ENCODE data around the gene PHF11.

The PHF11 gene

GRCh38 chr13:49571299-49572240, 75.8 kb downstream of the PHF11 start:
- H3K36me3 ChIP-seq (ENCODE audit: insufficient read depth, low read length): peaks cover 18% of the 10 kb centered on the region

More at GRCh38 chr13:49571299-49572240, 75.8 kb downstream of the PHF11 start:
- H3K9me2 ChIP-seq (ENCODE audit: low read depth, low read length): no peaks in the 10 kb centered on the region
- TF ChIP-seq EZH2 (IDR thresholded peaks at IDR 0.05; ENCODE audit: borderline replicate concordance, low read length) (no peak), CTCF (IDR thresholded peaks at IDR 0.05; ENCODE audit: low read length) (no peak)
- H3F3A ChIP-seq (ENCODE audit: insufficient read depth, low read length): no peaks in the 10 kb centered on the region
- H3K4me1 ChIP-seq (ENCODE audit: insufficient read depth, low read length, severe bottlenecking): peaks cover 23% of the 10 kb centered on the region
- H3K27ac ChIP-seq (ENCODE audit: low read depth, low read length, poor library complexity, severe bottlenecking): no peak overlapping the region
- H3K27me3 ChIP-seq (ENCODE audit: insufficient read depth, low read length): no peaks in the 10 kb centered on the region
- H3K9ac ChIP-seq (ENCODE audit: low read length): no peak overlapping the region
- no peak overlapping the region for H3K4me3 ChIP-seq (ENCODE audit: low read depth, low read length, poor library complexity, severe bottlenecking)
- H3K79me2 ChIP-seq (ENCODE audit: insufficient read depth, low read length): 0 out of 2 replicates have a peak, but pooled peaks cover 11% of the 10 kb centered on the region
- no peaks in the 10 kb centered on the region for H3K9me3 ChIP-seq (ENCODE audit: low read length)
- no peaks in the 10 kb centered on the region for H4K20me1 ChIP-seq (ENCODE audit: insufficient read depth, low read length)
- no peak overlapping the region for H3K4me2 ChIP-seq (ENCODE audit: low read length)
- H2AFZ ChIP-seq (ENCODE audit: low read length): no peak overlapping the region
